Measurements from ENCODE around the gene ELMOD3.

Gene ELMOD3

DNA sequence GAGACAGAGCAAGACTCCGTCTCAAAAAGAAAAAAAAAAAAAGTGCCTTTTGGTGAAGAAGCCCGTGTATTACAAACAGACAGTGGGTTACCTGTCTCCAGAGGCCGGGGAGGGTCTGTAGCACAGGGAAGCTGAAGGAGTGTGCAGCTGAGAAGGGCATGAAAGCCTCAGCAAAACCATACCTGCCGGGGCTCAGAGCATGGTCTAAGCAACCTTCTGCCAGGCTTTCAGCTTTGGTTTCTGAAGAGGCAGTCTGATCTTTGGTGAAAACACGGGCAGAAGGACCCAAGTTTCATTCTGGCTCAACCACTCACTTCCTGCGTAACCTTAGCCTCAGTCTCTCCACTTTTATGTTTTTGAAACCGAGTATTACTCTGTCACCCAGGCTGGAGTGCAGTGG is 85.4 kb downstream of the ELMOD3 start:
- H3K4me3 ChIP-seq (ENCODE audit: low read depth, low read length) = no peak overlapping the region
- TF ChIP-seq, protein P1, sequence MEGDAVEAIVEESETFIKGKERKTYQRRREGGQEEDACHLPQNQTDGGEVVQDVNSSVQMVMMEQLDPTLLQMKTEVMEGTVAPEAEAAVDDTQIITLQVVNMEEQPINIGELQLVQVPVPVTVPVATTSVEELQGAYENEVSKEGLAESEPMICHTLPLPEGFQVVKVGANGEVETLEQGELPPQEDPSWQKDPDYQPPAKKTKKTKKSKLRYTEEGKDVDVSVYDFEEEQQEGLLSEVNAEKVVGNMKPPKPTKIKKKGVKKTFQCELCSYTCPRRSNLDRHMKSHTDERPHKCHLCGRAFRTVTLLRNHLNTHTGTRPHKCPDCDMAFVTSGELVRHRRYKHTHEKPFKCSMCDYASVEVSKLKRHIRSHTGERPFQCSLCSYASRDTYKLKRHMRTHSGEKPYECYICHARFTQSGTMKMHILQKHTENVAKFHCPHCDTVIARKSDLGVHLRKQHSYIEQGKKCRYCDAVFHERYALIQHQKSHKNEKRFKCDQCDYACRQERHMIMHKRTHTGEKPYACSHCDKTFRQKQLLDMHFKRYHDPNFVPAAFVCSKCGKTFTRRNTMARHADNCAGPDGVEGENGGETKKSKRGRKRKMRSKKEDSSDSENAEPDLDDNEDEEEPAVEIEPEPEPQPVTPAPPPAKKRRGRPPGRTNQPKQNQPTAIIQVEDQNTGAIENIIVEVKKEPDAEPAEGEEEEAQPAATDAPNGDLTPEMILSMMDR (IDR thresholded peaks at IDR 0.05; ENCODE audit: control insufficient read depth, extremely low read depth, insufficient read depth) = no peak

GRCh38 chr2:85440729-85441128 is 86.2 kb downstream of the ELMOD3 start:
- no peak overlapping the region for H3K4me3 ChIP-seq (ENCODE audit: low read depth, low read length)
- no peak for DNase-seq (ENCODE audit: low read depth)
- TF ChIP-seq, protein P1 (IDR thresholded peaks at IDR 0.05; ENCODE audit: control insufficient read depth, extremely low read depth, insufficient read depth) = no peak

More for the DNA sequence above, 85.4 kb downstream of the ELMOD3 start:
- no peak for DNase-seq (ENCODE audit: low read depth)
